HepG2 (cell line): ENCODE data around the gene CHST3. TPM values are rescaled to one million over a fixed set of nuclear protein-coding genes. Genes with fewer than 3 reads are reported as not detected.

Experiments
- ARID2 ChIP-seq: sonication (generic); formaldehyde crosslinking; IDR thresholded peaks from 2 replicates; pipeline ENCODE4 v1.8.1; 2022; ENCODE audit warnings: mild to moderate bottlenecking, missing genetic modification reagents, borderline replicate concordance
- CCAR2 ChIP-seq: fragments of 200-400 bp; formaldehyde crosslinking; optimal IDR thresholded peaks from 2 replicates; pipeline ENCODE3; 2018; ENCODE audit warnings: low read depth, mild to moderate bottlenecking, low read length, moderate library complexity
- DMAP1 ChIP-seq: IDR thresholded peaks from 2 replicates; pipeline ENCODE4 v1.6.1; 2016
- ELF3 ChIP-seq: IDR thresholded peaks from 2 replicates; pipeline ENCODE4 v1.6.1; 2016; ENCODE audit warnings: missing genetic modification reagents, missing compliant biosample characterization
- ERF ChIP-seq: IDR thresholded peaks from 2 replicates; pipeline ENCODE4 v1.6.1; 2018; ENCODE audit warnings: missing biosample characterization, missing genetic modification reagents
- FOXA3 ChIP-seq: IDR thresholded peaks from 2 replicates; pipeline ENCODE4 v1.6.1; 2016; ENCODE audit warnings: missing genetic modification reagents, missing compliant biosample characterization
- FOXP1 ChIP-seq, 2 experiments: fragments of 450-650 bp in 1 of 2; IDR thresholded peaks; 2 replicates each; pipeline ENCODE4 v1.6.1; 2017 to 2018; ENCODE audit warnings: antibody characterized with exemption in 1 of 2
- KDM6A ChIP-seq: IDR thresholded peaks from 2 replicates; pipeline ENCODE4 v1.6.1; 2016; ENCODE audit warnings: low read depth
- KMT2B ChIP-seq: IDR thresholded peaks from 2 replicates; pipeline ENCODE4 v1.6.1; 2016; ENCODE audit warnings: missing genetic modification reagents, missing compliant biosample characterization
- MIXL1 ChIP-seq: IDR thresholded peaks from 2 replicates; pipeline ENCODE4 v1.6.1; 2016
- NFKB2 ChIP-seq: sonication (generic); formaldehyde crosslinking; IDR thresholded peaks from 2 replicates; pipeline ENCODE4 v1.4.0; 2020; ENCODE audit warnings: missing genetic modification reagents, borderline replicate concordance
- NONO ChIP-seq, 2 experiments: fragments of 450-650 bp in 1 of 2; sonication (generic) in 1 of 2; formaldehyde crosslinking in 1 of 2; IDR thresholded peaks in 1 of 2; conservative IDR thresholded peaks in 1 of 2; 2 replicates each; pipeline versions ENCODE4 v1.6.1 to v1.8.0; 2017 to 2022; ENCODE audit warnings: mild to moderate bottlenecking in 1 of 2, missing genetic modification reagents in 1 of 2, moderate library complexity in 1 of 2
- PAXIP1 ChIP-seq: sonication (generic); formaldehyde crosslinking; conservative IDR thresholded peaks from 2 replicates; pipeline ENCODE4 v1.4.0; 2020; ENCODE audit warnings: mild to moderate bottlenecking, missing genetic modification reagents, moderate library complexity
- PHF20 ChIP-seq: sonication (generic); formaldehyde crosslinking; IDR thresholded peaks from 2 replicates; pipeline ENCODE4 v1.5.0; 2020; ENCODE audit warnings: mild to moderate bottlenecking, missing genetic modification reagents
- PITX1 ChIP-seq: sonication (generic); formaldehyde crosslinking; IDR thresholded peaks from 2 replicates; pipeline ENCODE4 v1.5.1; 2020; ENCODE audit warnings: mild to moderate bottlenecking, missing genetic modification reagents
- ZBTB38 ChIP-seq: sonication (generic); formaldehyde crosslinking; IDR thresholded peaks from 2 replicates; pipeline ENCODE4 v1.5.1; 2020; ENCODE audit warnings: mild to moderate bottlenecking, missing genetic modification reagents
- ZEB1 ChIP-seq: IDR thresholded peaks from 2 replicates; pipeline ENCODE4 v1.6.1; 2012; ENCODE audit warnings: mild to moderate bottlenecking, low read depth, inconsistent platforms; ENCODE audit not compliant: insufficient replicate concordance
- ZMAT3 ChIP-seq: sonication (generic); formaldehyde crosslinking; conservative IDR thresholded peaks from 2 replicates; pipeline ENCODE4 v1.7.0; 2021; ENCODE audit warnings: missing genetic modification reagents
- ZMYM3 ChIP-seq: sonication (generic); formaldehyde crosslinking; IDR thresholded peaks from 2 replicates; pipeline ENCODE4 v1.5.1; 2020; ENCODE audit warnings: mild to moderate bottlenecking, missing genetic modification reagents
- ZNF280D ChIP-seq: sonication (generic); formaldehyde crosslinking; IDR thresholded peaks from 2 replicates; pipeline ENCODE4 v1.5.1; 2020; ENCODE audit warnings: mild to moderate bottlenecking, missing genetic modification reagents
- ZNF331 ChIP-seq: sonication (generic); formaldehyde crosslinking; IDR thresholded peaks from 2 replicates; pipeline ENCODE4 v1.4.0; 2020; ENCODE audit warnings: missing genetic modification reagents
- ZNF350 ChIP-seq: sonication (generic); formaldehyde crosslinking; IDR thresholded peaks from 2 replicates; pipeline ENCODE4 v1.4.0; 2020; ENCODE audit warnings: mild to moderate bottlenecking, low read depth, missing genetic modification reagents, borderline replicate concordance
- polyA plus RNA-seq, 8 experiments: library from polyadenylated mRNA; depleted of rRNA in 3 of 8; stranded (reverse) in 7 of 8; unstranded in 1 of 8; fragments of >200 nt; fragmentation: Illumina TruSeq in 4 of 8; extraction: Trizol in 4 of 8; gene quantifications; 2 replicates each; pipeline versions ENCODE4 v1.2.1 to v1.2.3, GENCODE V29; 2011 to 2016; ENCODE audit warnings: low read depth in 4 of 8, missing spikeins in 1 of 8, mixed read lengths in 1 of 8; ENCODE audit not compliant: insufficient read depth in 1 of 8
- total RNA-seq, 5 experiments: library from RNA; depleted of rRNA; stranded (reverse); fragments of >200 nt; fragmentation: Illumina TruSeq; extraction: Trizol; gene quantifications; 2 replicates each; pipeline ENCODE4 v1.2.3, GENCODE V29; 2016; ENCODE audit warnings: low read depth in 1 of 5
- TF ChIP-seq, protein P1 (sequence below): IDR thresholded peaks from 2 replicates; pipeline ENCODE4 v1.6.1; 2016; ENCODE audit warnings: missing compliant biosample characterization, missing genetic modification reagents, borderline replicate concordance

The CHST3 gene
- total and polyA plus RNA-seq, 2 of the 13 experiments (the other 11 are each of a cell fraction or from before 2014, with no cell fraction given): 7.2 to 18.7 TPM

DNA sequence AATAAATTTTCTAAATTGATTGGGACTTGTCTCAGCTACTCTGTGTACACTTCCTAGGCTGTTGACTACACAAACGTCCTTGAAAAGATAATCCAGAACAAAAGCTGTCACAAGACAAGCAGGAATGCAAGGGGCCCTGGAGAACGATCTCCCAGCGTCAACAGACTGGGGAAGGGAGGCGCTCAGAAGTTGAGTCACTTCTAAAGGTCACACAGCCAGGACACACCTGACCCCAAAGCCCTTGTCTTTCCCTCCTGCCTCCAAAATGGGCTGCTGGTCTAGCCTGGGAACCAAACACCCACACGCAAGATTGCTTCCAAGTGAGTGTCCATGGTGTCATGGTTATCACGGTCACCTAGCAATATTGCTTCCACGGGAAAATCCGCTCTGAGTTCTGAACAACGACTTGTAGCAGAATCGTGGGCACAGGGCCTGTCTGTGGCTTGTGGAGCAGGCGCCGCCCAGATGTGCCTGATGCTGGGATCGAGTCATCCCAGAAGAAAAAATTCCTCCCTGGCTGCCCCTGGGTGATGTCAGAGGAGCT is 74.3 kb downstream of the CHST3 start (continued):
- TF ChIP-seq PAXIP1 (CRISPR knock-in tag) (peak; percentile 87), ARID2 (peak; percentile 53; the same call in 1 of the 2 replicates), ZMYM3 (CRISPR knock-in tag) (peak; percentile 96), NFKB2 (CRISPR knock-in tag) (0 out of 2 replicates have a peak, but pooled peaks have one; percentile 55), ZNF350 (CRISPR knock-in tag) (peak; percentile 56; the same call in 1 of the 2 replicates), ZBTB38 (CRISPR knock-in tag) (peak; percentile 41; the same call in 1 of the 2 replicates), ELF3 (CRISPR knock-in tag) (peak; percentile 81), CCAR2 (peak; percentile 58), PHF20 (CRISPR knock-in tag) (no peak), FOXP1 (IDR thresholded peaks at IDR 0.05) (peak; percentile 50; the same call in 1 of the 2 replicates), FOXP1 (CRISPR knock-in tag; IDR thresholded peaks at IDR 0.05) (peak; percentile 97), MIXL1 (CRISPR knock-in tag) (0 out of 2 replicates have a peak, but pooled peaks have one; percentile 62), ZEB1 (peak; percentile 74), FOXA3 (CRISPR knock-in tag) (peak; percentile 92), NONO (IDR thresholded peaks at IDR 0.05) (no peak), NONO (CRISPR knock-in tag; conservative IDR thresholded peaks at IDR 0.05) (peak; percentile 75; the same call in 1 of the 2 replicates), PITX1 (CRISPR knock-in tag) (peak; percentile 92), ERF (peak; percentile 65; the same call in 1 of the 2 replicates), ZNF331 (CRISPR knock-in tag) (peak; percentile 55; the same call in 1 of the 2 replicates), ZNF280D (CRISPR knock-in tag) (0 out of 2 replicates have a peak, but pooled peaks have one; percentile 67), KDM6A (CRISPR knock-in tag) (peak; percentile 58), ZMAT3 (CRISPR knock-in tag) (no peak), DMAP1 (peak; percentile 35; the same call in 1 of the 2 replicates), KMT2B (CRISPR knock-in tag) (0 out of 2 replicates have a peak, but pooled peaks have one; percentile 35)
- TF ChIP-seq, protein P1, sequence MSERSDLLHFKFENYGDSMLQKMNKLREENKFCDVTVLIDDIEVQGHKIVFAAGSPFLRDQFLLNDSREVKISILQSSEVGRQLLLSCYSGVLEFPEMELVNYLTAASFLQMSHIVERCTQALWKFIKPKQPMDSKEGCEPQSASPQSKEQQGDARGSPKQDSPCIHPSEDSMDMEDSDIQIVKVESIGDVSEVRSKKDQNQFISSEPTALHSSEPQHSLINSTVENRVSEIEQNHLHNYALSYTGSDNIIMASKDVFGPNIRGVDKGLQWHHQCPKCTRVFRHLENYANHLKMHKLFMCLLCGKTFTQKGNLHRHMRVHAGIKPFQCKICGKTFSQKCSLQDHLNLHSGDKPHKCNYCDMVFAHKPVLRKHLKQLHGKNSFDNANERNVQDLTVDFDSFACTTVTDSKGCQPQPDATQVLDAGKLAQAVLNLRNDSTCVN (CRISPR knock-in tag): peak; percentile 94
